Measurements from ENCODE around the gene SRPX. TPM values are rescaled to one million over a fixed set of nuclear protein-coding genes. Genes with fewer than 3 reads are reported as not detected.

SRPX gene
- total RNA-seq, 1 donor from 2014 or later: 59.0 TPM

- H3K4me3 ChIP-seq: no peak overlapping the region
- DNase-seq (no peak), ATAC-seq (no peak)
- H3K36me3 ChIP-seq: no peaks in the 10 kb centered on the region
- H3K27me3 ChIP-seq (ENCODE audit: low read depth): no peaks in the 10 kb centered on the region
- no peak for TF ChIP-seq CTCF (IDR thresholded peaks at IDR 0.05)
- H3K9me3 ChIP-seq: no peaks in the 10 kb centered on the region
- no peaks in the 10 kb centered on the region for H3K4me1 ChIP-seq
- intact Hi-C loops (cut with DNase I): no loop called here
- no peak overlapping the region for H3K27ac ChIP-seq
Observed at GRCh38 chrX:38154340-38154739, 66.3 kb downstream of the SRPX start.

DNA sequence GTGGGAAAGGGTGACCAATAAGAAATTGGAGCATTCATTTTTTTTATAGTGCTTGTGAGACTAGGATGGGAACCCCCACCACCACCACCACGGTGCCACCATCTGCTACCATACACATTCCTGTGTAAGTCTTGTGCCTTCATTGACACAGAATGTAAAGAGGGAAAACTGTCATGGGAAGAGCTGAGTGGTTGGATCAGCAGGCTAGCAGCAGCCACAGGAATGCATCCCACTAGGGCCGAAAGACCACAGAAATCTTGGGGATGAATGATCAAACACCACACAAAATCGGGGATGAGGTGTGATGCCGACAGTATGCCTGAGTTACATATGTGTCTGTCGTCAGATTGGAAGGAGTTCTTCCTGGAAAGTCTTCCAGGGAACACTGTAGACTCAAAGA, 69.2 kb downstream of the SRPX start:
- ATAC-seq (no peak), DNase-seq (no peak)
- TF ChIP-seq CTCF (IDR thresholded peaks at IDR 0.05): no peak
- Histone ChIP-seq H3K4me1 (no peaks in the 10 kb centered on the region), H3K36me3 (no peaks in the 10 kb centered on the region), H3K27me3 (ENCODE audit: low read depth) (no peaks in the 10 kb centered on the region), H3K27ac (no peak overlapping the region), H3K4me3 (no peak overlapping the region), H3K9me3 (no peaks in the 10 kb centered on the region)
- intact Hi-C loops (cut with DNase I): no loop called here

DNA sequence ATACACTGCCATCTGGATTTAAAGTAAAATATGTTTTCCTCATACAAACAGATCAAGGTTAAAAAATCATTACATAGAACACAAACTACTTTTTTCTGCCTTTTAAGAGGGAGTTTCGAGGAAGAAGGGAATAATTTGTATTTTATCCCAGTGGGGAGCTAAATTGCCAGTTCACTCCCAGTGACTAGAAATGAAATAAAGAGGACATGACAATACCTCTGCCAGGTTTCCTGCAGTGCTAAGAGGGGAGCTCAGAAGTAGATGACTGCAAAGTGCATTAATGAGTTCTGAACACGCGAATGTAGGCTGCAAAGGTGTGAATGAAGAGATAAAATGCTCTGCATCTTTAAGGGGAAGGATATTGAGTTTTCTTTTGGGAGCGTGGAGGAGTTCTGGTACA, 69.7 kb downstream of the SRPX start:
- TF ChIP-seq CTCF (IDR thresholded peaks at IDR 0.05): no peak
- ATAC-seq: no peak
- intact Hi-C loops (cut with DNase I): no loop called here
- no peaks in the 10 kb centered on the region for H3K9me3 ChIP-seq
- H3K27ac ChIP-seq: no peak overlapping the region
- H3K4me3 ChIP-seq: no peak overlapping the region
- H3K27me3 ChIP-seq (ENCODE audit: low read depth): no peaks in the 10 kb centered on the region
- no peaks in the 10 kb centered on the region for H3K4me1 ChIP-seq
- DNase-seq: no peak
- H3K36me3 ChIP-seq: no peaks in the 10 kb centered on the region

DNA sequence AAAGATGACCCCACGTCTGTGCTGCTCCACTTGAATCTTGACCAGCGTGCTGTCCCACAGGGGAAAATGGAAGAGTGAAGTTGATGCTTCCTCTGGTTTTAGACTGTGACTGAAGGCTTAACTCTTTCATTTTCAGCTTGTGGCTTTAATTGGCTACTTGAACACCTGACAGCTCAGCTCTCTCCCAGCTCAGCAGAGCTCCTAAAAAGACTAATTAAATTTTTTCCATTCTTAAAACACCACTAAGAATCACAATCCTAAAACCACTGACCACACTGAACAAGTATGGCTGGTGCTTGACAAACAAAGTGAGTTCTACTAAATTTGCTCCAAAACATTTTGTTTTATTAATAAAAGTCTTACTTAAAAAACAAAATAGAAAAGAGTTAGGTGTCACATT, 71.7 kb downstream of the SRPX start:
- Histone ChIP-seq H3K9me3 (no peaks in the 10 kb centered on the region), H3K4me3 (no peak overlapping the region), H3K4me1 (no peaks in the 10 kb centered on the region), H3K36me3 (no peaks in the 10 kb centered on the region), H3K27me3 (ENCODE audit: low read depth) (no peaks in the 10 kb centered on the region), H3K27ac (no peak overlapping the region)
- no peak for TF ChIP-seq CTCF (IDR thresholded peaks at IDR 0.05)
- intact Hi-C loops (cut with DNase I): no loop called here
- ATAC-seq (no peak), DNase-seq (no peak)

- DNase-seq: no peak
- Histone ChIP-seq H3K36me3 (no peaks in the 10 kb centered on the region), H3K4me3 (no peak overlapping the region), H3K4me1 (no peaks in the 10 kb centered on the region), H3K27me3 (ENCODE audit: low read depth) (no peaks in the 10 kb centered on the region), H3K27ac (no peak overlapping the region), H3K9me3 (no peaks in the 10 kb centered on the region)
- no peak for ATAC-seq
- intact Hi-C loops (cut with DNase I): no loop called here
- no peak for TF ChIP-seq CTCF (IDR thresholded peaks at IDR 0.05)
Observed at GRCh38 chrX:38142610-38143009, 78.1 kb downstream of the SRPX start.

DNA sequence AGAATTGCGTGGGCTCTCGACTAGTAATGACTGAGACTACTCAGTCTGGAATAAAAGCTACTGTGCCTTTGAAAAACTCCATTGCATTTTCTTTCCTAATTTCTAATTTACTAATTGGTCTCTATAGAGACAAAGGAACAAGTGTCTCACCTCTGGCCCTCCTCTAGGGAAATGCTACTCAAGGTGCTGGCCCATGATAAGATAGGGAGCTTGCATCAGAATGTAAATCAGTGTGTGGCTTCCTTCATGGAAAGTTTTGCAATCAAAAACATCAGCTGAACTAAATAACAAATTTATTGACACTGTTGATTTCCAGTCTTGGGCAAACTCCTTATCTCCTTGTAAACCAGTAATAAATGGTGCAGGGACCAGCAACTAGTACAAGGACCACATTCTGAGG, 81.8 kb downstream of the SRPX start:
- TF ChIP-seq CTCF (IDR thresholded peaks at IDR 0.05): no peak
- Histone ChIP-seq H3K27me3 (ENCODE audit: low read depth) (no peaks in the 10 kb centered on the region), H3K4me3 (no peak overlapping the region), H3K9me3 (no peaks in the 10 kb centered on the region), H3K27ac (no peak overlapping the region), H3K36me3 (no peaks in the 10 kb centered on the region), H3K4me1 (no peaks in the 10 kb centered on the region)
- ATAC-seq (no peak), DNase-seq (no peak)
- intact Hi-C loops (cut with DNase I): no loop called here

All from lower lobe of right lung (tissue), 2 donors.